Measurements from ENCODE around the gene OR51B5. TPM values are rescaled to one million over a fixed set of nuclear protein-coding genes. Genes with fewer than 3 reads are reported as not detected.
"Not testable (repeated sequence)": the region's sequence is repeated elsewhere in the genome, so short reads cannot be mapped to it uniquely, and the experiment has no call there.

Gene OR51B5
- total and polyA plus RNA-seq, 10 donors: 0.44 to 3.0 (median 0.89) TPM; not detected in 3

- no peak overlapping the region for H3K27ac ChIP-seq
- DNase-seq: no peak
- H3K36me3 ChIP-seq: no peaks in the 10 kb centered on the region
- no peaks in the 10 kb centered on the region for H3K4me1 ChIP-seq
- no peaks in the 10 kb centered on the region for H3K27me3 ChIP-seq (replicated peaks in 1 of 7)
- WGBS, 5 donors: 0 to 89% (median 76%) methylated on average over 1 of the region's 1 CpG
- H3K9me3 ChIP-seq: no peaks in the 10 kb centered on the region
- no peak overlapping the region for H3K4me3 ChIP-seq
- no peak for TF ChIP-seq POLR2AphosphoS5 (IDR thresholded peaks at IDR 0.05)
- TF ChIP-seq POLR2A (IDR thresholded peaks at IDR 0.05): no peak
- no peak for TF ChIP-seq CTCF (IDR thresholded peaks at IDR 0.05 in 8 of 11, conservative IDR thresholded peaks at IDR 0.05 in 3 of 11)
- intact Hi-C loops (cut with DNase I; ENCODE audit: low total_unique reads): no loop called here
Observed at GRCh38 chr11:5298451-5298850, 44.9 kb downstream of the OR51B5 start.

- DNase-seq: no peak
- H3K36me3 ChIP-seq: no peaks in the 10 kb centered on the region
- intact Hi-C loops (cut with DNase I; ENCODE audit: low total_unique reads): no loop called here
- no peaks in the 10 kb centered on the region for H3K9me3 ChIP-seq
- no peak overlapping the region for H3K4me3 ChIP-seq
- 58 to 85% (median 69%) methylated on average over 4 of the region's 4 CpGs for WGBS, 5 donors
- H3K27me3 ChIP-seq (replicated peaks in 1 of 7): no peaks in the 10 kb centered on the region
- TF ChIP-seq POLR2AphosphoS5 (IDR thresholded peaks at IDR 0.05) (no peak), CTCF (IDR thresholded peaks at IDR 0.05 in 8 of 11, conservative IDR thresholded peaks at IDR 0.05 in 3 of 11) (no peak), POLR2A (IDR thresholded peaks at IDR 0.05) (no peak)
- H3K4me1 ChIP-seq: no peaks in the 10 kb centered on the region
- H3K27ac ChIP-seq: no peak overlapping the region
Observed at GRCh38 chr11:5297721-5298323, 45.5 kb downstream of the OR51B5 start.

- H3K4me3 ChIP-seq; intact Hi-C loops (cut with DNase I; ENCODE audit: low total_unique reads): not testable (repeated sequence)
Observed at GRCh38 chr11:5294342-5294995, 48.9 kb downstream of the OR51B5 start.

GRCh38 chr11:5293028-5293427 is 50.3 kb downstream of the OR51B5 start:
- 90 to 94% (median 92%) methylated on average over 8 of the region's 8 CpGs for WGBS, 5 donors
- intact Hi-C loops (cut with DNase I; ENCODE audit: low total_unique reads): no loop called here
- Histone ChIP-seq H3K27me3 (replicated peaks in 1 of 7) (no peaks in the 10 kb centered on the region), H3K9me3 (no peaks in the 10 kb centered on the region), H3K27ac (no peak overlapping the region), H3K4me1 (no peaks in the 10 kb centered on the region), H3K36me3 (no peaks in the 10 kb centered on the region), H3K4me3 (no peak overlapping the region)
- DNase-seq: no peak
- TF ChIP-seq CTCF (IDR thresholded peaks at IDR 0.05 in 8 of 11, conservative IDR thresholded peaks at IDR 0.05 in 3 of 11) (no peak), POLR2AphosphoS5 (IDR thresholded peaks at IDR 0.05) (no peak), POLR2A (IDR thresholded peaks at IDR 0.05) (no peak)

More at GRCh38 chr11:5294342-5294995, 48.9 kb downstream of the OR51B5 start:
- not testable (repeated sequence) for H3K27ac ChIP-seq; H3K27me3 ChIP-seq (replicated peaks in 1 of 7); H3K9me3 ChIP-seq; H3K4me1 ChIP-seq; H3K36me3 ChIP-seq; DNase-seq
- 91 to 97% (median 95%) methylated on average over 10 to 41 of the region's 41 CpGs for WGBS, 5 donors

Small RNAs within 50 kb of the gene (small RNA-seq; reads per million reads assigned to genes)
- gene AC104389.3: 0 reads per million in 4 donors

Other genes starting within 250 kb of the OR51B5 start
- not detected for gene OR52A5, start 205.2 kb downstream of the OR51B5 start, total RNA-seq
- not detected for gene OR52A5, start 205.2 kb downstream of the OR51B5 start, polyA plus RNA-seq
- gene OR52A1, start 188.8 kb downstream of the OR51B5 start, total RNA-seq: not detected
- not detected for gene OR52A1, start 188.8 kb downstream of the OR51B5 start, polyA plus RNA-seq
- not detected for gene OR51V1, start 142.8 kb downstream of the OR51B5 start, total RNA-seq
- gene OR51V1, start 142.8 kb downstream of the OR51B5 start, polyA plus RNA-seq: not detected
- gene HBB, start 116.5 kb downstream of the OR51B5 start, total RNA-seq: over 10,000 TPM in 2 of 7 donors, 1,000 to 10,000 TPM in 3, 100 to 1,000 TPM in 2; 465 to 40,257 (median 5,354) TPM
- 1,000 to 10,000 TPM in 1 of 3 donors, 100 to 1,000 TPM in 2; 107 to 1,699 (median 207) TPM for gene HBB, start 116.5 kb downstream of the OR51B5 start, polyA plus RNA-seq
- 100 to 1,000 TPM in 1 of 7 donors, 10 to 100 TPM in 3, 1 to 10 TPM in 3; 1.5 to 327 (median 20.6) TPM for gene HBD, start 109.0 kb downstream of the OR51B5 start, total RNA-seq
- 10 to 100 TPM in 1 of 3 donors, 1 to 10 TPM in 2; 1.0 to 12.5 (median 1.5) TPM for gene HBD, start 109.0 kb downstream of the OR51B5 start, polyA plus RNA-seq
- 10 to 100 TPM in 1 of 7 donors, 1 to 10 TPM in 1, not detected in 5; 1.2 to 15.0 TPM for gene HBG1, start 93.7 kb downstream of the OR51B5 start, total RNA-seq
- gene HBG1, start 93.7 kb downstream of the OR51B5 start, polyA plus RNA-seq: under 1 TPM in 1 of 3 donors, not detected in 2; 0.21 TPM
- 10 to 100 TPM in 2 of 7 donors, 1 to 10 TPM in 3, not detected in 2; 1.3 to 19.6 (median 9.1) TPM for gene HBG2, start 88.7 kb downstream of the OR51B5 start, total RNA-seq
- 1 to 10 TPM in 1 of 3 donors, under 1 TPM in 1, not detected in 1; 0.29 to 4.2 TPM for gene HBG2, start 88.7 kb downstream of the OR51B5 start, polyA plus RNA-seq
- gene HBE1, start 73.6 kb downstream of the OR51B5 start, total RNA-seq: 1 to 10 TPM in 1 of 7 donors, under 1 TPM in 1, not detected in 5; 0.64 to 1.8 TPM
- under 1 TPM; 0.21 to 0.37 (median 0.32) TPM for gene HBE1, start 73.6 kb downstream of the OR51B5 start, polyA plus RNA-seq
- gene OR51B4, start 41.6 kb downstream of the OR51B5 start, total RNA-seq: not detected
- gene OR51B4, start 41.6 kb downstream of the OR51B5 start, polyA plus RNA-seq: not detected
- not detected for gene OR51B2, start 19.2 kb downstream of the OR51B5 start, total RNA-seq
- gene OR51B2, start 19.2 kb downstream of the OR51B5 start, polyA plus RNA-seq: not detected
- not detected for gene OR51B6, start 8.0 kb upstream of the OR51B5 start, total RNA-seq
- gene OR51B6, start 8.0 kb upstream of the OR51B5 start, polyA plus RNA-seq: not detected
- gene OR51M1, start 40.3 kb upstream of the OR51B5 start, total RNA-seq: not detected
- not detected for gene OR51M1, start 40.3 kb upstream of the OR51B5 start, polyA plus RNA-seq
- not detected for gene OR51Q1, start 78.6 kb upstream of the OR51B5 start, total RNA-seq
- gene OR51Q1, start 78.6 kb upstream of the OR51B5 start, polyA plus RNA-seq: not detected
- gene OR51I1, start 98.0 kb upstream of the OR51B5 start, total RNA-seq: under 1 TPM in 2 of 7 donors, not detected in 5; 0.40 to 0.73 TPM
- not detected for gene OR51I1, start 98.0 kb upstream of the OR51B5 start, polyA plus RNA-seq
- gene OR51I2, start 105.8 kb upstream of the OR51B5 start, total RNA-seq: not detected
- not detected for gene OR51I2, start 105.8 kb upstream of the OR51B5 start, polyA plus RNA-seq
- not detected for gene OR52D1, start 145.2 kb upstream of the OR51B5 start, total RNA-seq
- not detected for gene OR52D1, start 145.2 kb upstream of the OR51B5 start, polyA plus RNA-seq
- gene UBQLN3, start 166.4 kb upstream of the OR51B5 start, total RNA-seq: 1 to 10 TPM in 3 of 7 donors, under 1 TPM in 4; 0.29 to 3.7 (median 0.52) TPM
- gene UBQLN3, start 166.4 kb upstream of the OR51B5 start, polyA plus RNA-seq: not detected
- 1 to 10 TPM in 4 of 7 donors, under 1 TPM in 3; 0.87 to 2.3 (median 1.1) TPM for gene UBQLNL, start 173.2 kb upstream of the OR51B5 start, total RNA-seq
- under 1 TPM; 0.33 to 0.93 (median 0.74) TPM for gene UBQLNL, start 173.2 kb upstream of the OR51B5 start, polyA plus RNA-seq
- 1 to 10 TPM in 3 of 7 donors, under 1 TPM in 4; 0.27 to 3.3 (median 0.80) TPM for gene OR52H1, start 205.0 kb upstream of the OR51B5 start, total RNA-seq
- gene OR52H1, start 205.0 kb upstream of the OR51B5 start, polyA plus RNA-seq: not detected
- gene OR52B6, start 237.4 kb upstream of the OR51B5 start, total RNA-seq: not detected
- gene OR52B6, start 237.4 kb upstream of the OR51B5 start, polyA plus RNA-seq: not detected

Measured in spleen (tissue), 11 donors.